ENCODE measurements around the gene CTU1.

CTU1 gene

GRCh38 chr19:51079481-51080110 is 28.6 kb downstream of the CTU1 start:
- DNase-seq = no peak

GRCh38 chr19:51078731-51079130 is 29.5 kb downstream of the CTU1 start:
- no peak for DNase-seq

GRCh38 chr19:51078104-51078503 is 30.1 kb downstream of the CTU1 start:
- DNase-seq = no peak

- DNase-seq = no peak
These were observed 31.5 kb downstream of the CTU1 start for GRCh38 chr19:51076631-51077213.

- DNase-seq = no peak
These were observed 32.2 kb downstream of the CTU1 start for GRCh38 chr19:51075998-51076397.

GRCh38 chr19:51071095-51071405 is 37.2 kb downstream of the CTU1 start:
- DNase-seq = no peak

GRCh38 chr19:51070334-51071094 is 37.7 kb downstream of the CTU1 start:
- DNase-seq = no peak

GRCh38 chr19:51066393-51067186 is 41.6 kb downstream of the CTU1 start:
- DNase-seq = no peak

GRCh38 chr19:51065221-51065960 is 42.8 kb downstream of the CTU1 start:
- no peak for DNase-seq

GRCh38 chr19:51064534-51065220 is 43.5 kb downstream of the CTU1 start, which contains the start of gene KLK13:
TSS of gene KLK13 (minus strand) at chr19:51065092. CDS start at chr19:51065067, 25 bp downstream.
- no peak for DNase-seq

- DNase-seq = no peak
These were observed 44.5 kb downstream of the CTU1 start for GRCh38 chr19:51063664-51064063.

- DNase-seq = no peak
These were observed 47.2 kb downstream of the CTU1 start for GRCh38 chr19:51060973-51061372.

- DNase-seq = no peak
These were observed 47.9 kb downstream of the CTU1 start for GRCh38 chr19:51060336-51060735.

- no peak for DNase-seq
These were observed 48.5 kb downstream of the CTU1 start for GRCh38 chr19:51059715-51060114.

GRCh38 chr19:51055866-51056265 is 52.3 kb downstream of the CTU1 start:
- DNase-seq = no peak

All from T1000 (cell line).